Astrocyte of the spinal cord (primary cell): ENCODE measurements around the gene SLC10A4.

Source experiments
- DNase-seq: peaks from one replicate; pipeline ENCODE4 v3.0.0; 2011; ENCODE audit warnings: low read depth, low spot score
- H3K4me3 ChIP-seq: 2 replicates; pipeline ENCODE4 v1.5.1; 2011; ENCODE audit warnings: low read depth, mild to moderate bottlenecking, low read length, moderate library complexity
- in situ Hi-C: cut with HindIII; loops from 2 replicates; pipeline ENCODE4 v1.10.0; 2017; ENCODE audit warnings: low sequenced_read_pairs
- TF ChIP-seq, protein P1 (sequence below): IDR thresholded peaks from 2 replicates; pipeline ENCODE4 v1.5.1; 2012; ENCODE audit warnings: low read depth, mild to moderate bottlenecking, low read length, inconsistent platforms

SLC10A4 gene

DNA sequence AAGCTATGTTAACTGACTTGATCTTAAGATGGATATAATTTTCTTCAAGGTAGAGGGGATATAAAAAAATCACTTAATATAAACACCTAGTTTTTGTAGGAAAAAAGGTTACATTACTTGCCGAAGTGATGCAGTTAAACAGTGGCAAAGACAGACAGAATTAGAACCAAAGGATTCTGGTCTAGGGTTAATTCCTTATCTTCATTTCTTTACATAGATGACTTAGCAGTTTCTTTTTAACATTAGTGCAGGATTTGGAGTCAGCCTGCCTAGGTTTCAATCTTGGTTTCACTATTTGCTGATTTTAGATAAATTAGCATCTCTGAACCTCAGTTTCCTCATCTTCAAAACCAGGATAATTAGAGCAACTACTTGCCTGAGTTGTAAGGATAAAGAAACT is 21.2 kb downstream of the SLC10A4 start:
- no peak overlapping the region for H3K4me3 ChIP-seq
- TF ChIP-seq, protein P1, sequence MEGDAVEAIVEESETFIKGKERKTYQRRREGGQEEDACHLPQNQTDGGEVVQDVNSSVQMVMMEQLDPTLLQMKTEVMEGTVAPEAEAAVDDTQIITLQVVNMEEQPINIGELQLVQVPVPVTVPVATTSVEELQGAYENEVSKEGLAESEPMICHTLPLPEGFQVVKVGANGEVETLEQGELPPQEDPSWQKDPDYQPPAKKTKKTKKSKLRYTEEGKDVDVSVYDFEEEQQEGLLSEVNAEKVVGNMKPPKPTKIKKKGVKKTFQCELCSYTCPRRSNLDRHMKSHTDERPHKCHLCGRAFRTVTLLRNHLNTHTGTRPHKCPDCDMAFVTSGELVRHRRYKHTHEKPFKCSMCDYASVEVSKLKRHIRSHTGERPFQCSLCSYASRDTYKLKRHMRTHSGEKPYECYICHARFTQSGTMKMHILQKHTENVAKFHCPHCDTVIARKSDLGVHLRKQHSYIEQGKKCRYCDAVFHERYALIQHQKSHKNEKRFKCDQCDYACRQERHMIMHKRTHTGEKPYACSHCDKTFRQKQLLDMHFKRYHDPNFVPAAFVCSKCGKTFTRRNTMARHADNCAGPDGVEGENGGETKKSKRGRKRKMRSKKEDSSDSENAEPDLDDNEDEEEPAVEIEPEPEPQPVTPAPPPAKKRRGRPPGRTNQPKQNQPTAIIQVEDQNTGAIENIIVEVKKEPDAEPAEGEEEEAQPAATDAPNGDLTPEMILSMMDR: no peak
- in situ Hi-C loops: no loop called here
- DNase-seq: no peak

DNA sequence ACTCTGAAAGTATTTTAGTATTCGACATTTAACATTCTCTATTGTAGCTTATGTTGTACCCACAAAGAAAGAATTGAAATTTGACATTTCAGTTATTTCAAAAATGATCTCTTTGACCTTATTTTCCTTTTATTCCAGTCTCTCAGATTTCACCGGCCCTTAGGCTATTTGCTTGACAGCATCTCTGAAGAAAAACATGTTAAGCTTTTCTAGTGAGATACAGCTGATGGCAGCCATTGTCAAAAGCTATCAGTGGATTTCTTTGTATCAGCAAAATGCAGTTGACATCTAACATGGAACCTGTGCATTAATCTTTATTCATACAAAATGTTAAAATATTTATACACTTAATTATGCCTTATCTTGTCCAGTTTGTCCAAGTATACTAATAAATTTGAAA is 23.6 kb downstream of the SLC10A4 start:
- TF ChIP-seq, protein P1: no peak
- in situ Hi-C loops: no loop called here
- DNase-seq: no peak
- no peak overlapping the region for H3K4me3 ChIP-seq

DNA sequence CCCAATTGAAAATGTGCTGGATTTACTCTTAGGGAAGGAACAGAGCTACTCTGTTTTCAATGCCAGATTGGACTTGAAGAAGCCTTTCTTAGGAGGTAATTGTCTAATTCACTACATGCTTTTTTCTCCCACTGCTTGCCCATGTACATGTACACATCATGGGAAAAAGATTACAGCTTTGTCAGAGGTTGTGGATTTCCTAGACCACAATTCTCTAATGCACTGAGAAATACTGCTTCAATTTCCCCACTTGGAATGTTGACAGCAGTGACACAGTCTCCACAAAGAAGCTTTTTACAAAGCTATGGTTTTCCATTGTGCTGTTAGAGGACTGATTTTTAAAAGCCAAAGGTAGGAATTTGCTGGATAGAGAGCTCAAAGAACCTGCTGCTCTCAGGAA is 26.4 kb downstream of the SLC10A4 start:
- peak; percentile 51 for DNase-seq
- in situ Hi-C loops: no loop called here
- TF ChIP-seq, protein P1: no peak
- H3K4me3 ChIP-seq: no peak overlapping the region

DNA sequence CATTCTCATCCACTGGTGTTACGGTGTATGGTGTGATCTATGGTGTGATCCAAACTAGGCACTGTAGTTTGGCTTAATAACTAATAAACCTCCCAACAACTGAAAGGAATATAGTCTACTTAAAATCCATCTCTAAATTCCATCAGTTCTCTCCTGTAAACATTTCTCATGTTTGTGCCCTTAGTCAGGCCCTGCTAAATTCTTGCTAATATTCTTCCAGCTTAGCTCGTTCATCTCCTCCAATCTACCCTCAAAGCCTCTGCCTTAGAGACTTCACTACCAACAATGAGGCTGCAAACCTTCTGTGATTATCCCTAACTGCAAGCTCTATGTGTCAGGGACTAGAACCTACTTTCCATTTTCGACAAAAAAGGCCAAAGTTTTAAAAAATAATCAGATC is 35.0 kb downstream of the SLC10A4 start:
- H3K4me3 ChIP-seq: no peak overlapping the region
- TF ChIP-seq, protein P1: no peak
- in situ Hi-C loops: no loop called here
- no peak for DNase-seq

DNA sequence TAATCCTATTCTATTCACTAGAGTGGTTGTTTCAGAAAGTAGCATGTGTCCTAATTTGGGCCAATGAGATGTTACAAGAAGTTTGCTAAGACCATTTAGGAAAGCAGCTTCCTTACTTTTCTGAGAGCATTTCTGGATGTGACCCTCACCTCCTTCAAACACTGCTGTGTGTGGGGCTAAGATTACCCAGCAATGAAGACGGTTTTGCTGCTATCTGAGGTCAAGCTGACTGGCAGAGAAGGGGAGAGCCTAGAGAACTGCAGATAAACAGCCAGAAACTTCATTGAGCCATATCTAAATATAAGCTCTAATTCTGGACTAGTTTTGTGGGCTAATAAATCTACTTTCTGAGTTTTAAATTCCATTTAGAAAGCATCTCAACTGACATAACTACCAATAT is 43.3 kb downstream of the SLC10A4 start:
- in situ Hi-C loops: no loop called here
- no peak overlapping the region for H3K4me3 ChIP-seq
- TF ChIP-seq, protein P1: no peak
- DNase-seq: no peak

DNA sequence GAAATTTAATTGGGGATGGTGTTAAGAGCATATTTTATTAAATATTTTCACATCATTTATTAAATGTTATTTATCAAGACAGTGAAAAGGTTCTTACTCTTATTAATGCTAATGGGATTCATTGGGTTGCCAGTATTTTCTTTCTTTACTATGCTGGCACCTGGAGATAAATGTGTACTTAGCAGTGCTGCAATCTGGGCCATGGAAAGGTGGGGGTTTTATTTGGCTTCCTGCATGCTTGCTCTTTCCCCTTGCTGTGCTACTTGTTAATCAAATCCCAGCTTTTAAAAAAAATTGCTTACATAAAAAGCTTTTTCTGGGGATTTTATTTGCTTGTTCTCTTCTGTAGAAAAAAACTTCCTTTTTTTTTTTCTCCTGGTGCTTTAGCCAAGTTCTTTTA is 55.2 kb downstream of the SLC10A4 start:
- no peak for DNase-seq
- TF ChIP-seq, protein P1: no peak
- in situ Hi-C loops: no loop called here
- no peak overlapping the region for H3K4me3 ChIP-seq
